Smooth muscle cell (in vitro differentiated cells): ENCODE results near the gene ANO3. TPM values are rescaled to one million over a fixed set of nuclear protein-coding genes. Genes with fewer than 3 reads are reported as not detected.
A peak's percentile ranks its signal among the peaks of the same experiment; 100 is the strongest.

Source experiments
- DNase-seq: peaks from one replicate; lab custom pipeline; 2025; ENCODE audit not compliant: unreplicated experiment; lab: John Stamatoyannopoulos, UW
- H2AFZ ChIP-seq: fragments of 200-600 bp; sonication (generic); 2 replicates; pipeline ENCODE4 v1.6.0; 2016; ENCODE audit warnings: antibody characterized with exemption, low read depth, mild to moderate bottlenecking
- H3F3A ChIP-seq: fragments of 200-600 bp; sonication (generic); 2 replicates; pipeline ENCODE4 v1.6.0; 2017; ENCODE audit warnings: antibody characterized with exemption, low read depth
- H3K27ac ChIP-seq: fragments of 200-600 bp; sonication (generic); 2 replicates; pipeline ENCODE4 v1.5.1; 2016; ENCODE audit warnings: low read depth, mild to moderate bottlenecking
- H3K27me3 ChIP-seq: fragments of 200-600 bp; sonication (generic); 2 replicates; pipeline ENCODE4 v1.6.1; 2016; ENCODE audit warnings: low read depth, mild to moderate bottlenecking
- H3K36me3 ChIP-seq: fragments of 200-600 bp; sonication (generic); 2 replicates; pipeline ENCODE4 v1.5.1; 2016; ENCODE audit warnings: low read depth
- H3K4me1 ChIP-seq: fragments of 200-600 bp; sonication (generic); 2 replicates; pipeline ENCODE4 v1.5.1; 2016; ENCODE audit warnings: low read depth
- H3K4me2 ChIP-seq: fragments of 200-600 bp; sonication (generic); 2 replicates; pipeline ENCODE4 v1.6.0; 2016; ENCODE audit warnings: mild to moderate bottlenecking
- H3K4me3 ChIP-seq: fragments of 200-600 bp; sonication (generic); 2 replicates; pipeline ENCODE4 v1.5.1; 2016; ENCODE audit warnings: mild to moderate bottlenecking
- H3K79me2 ChIP-seq: fragments of 200-600 bp; sonication (generic); 2 replicates; pipeline ENCODE4 v1.6.0; 2016; ENCODE audit warnings: low read depth, mild to moderate bottlenecking
- H3K9ac ChIP-seq: fragments of 200-600 bp; sonication (generic); 2 replicates; pipeline ENCODE4 v1.6.0; 2016; ENCODE audit warnings: low read depth
- H3K9me3 ChIP-seq: fragments of 200-600 bp; sonication (generic); replicated peaks from 2 replicates; pipeline ENCODE4 v1.5.1; 2016; ENCODE audit warnings: low read depth
- H4K20me1 ChIP-seq: fragments of 200-600 bp; sonication (generic); 2 replicates; pipeline ENCODE4 v1.6.0; 2016; ENCODE audit warnings: low read depth
- CTCF ChIP-seq: fragments of 200-600 bp; sonication (generic); IDR thresholded peaks from 2 replicates; pipeline ENCODE4 v1.5.1; 2017; ENCODE audit warnings: borderline replicate concordance, mild to moderate bottlenecking, antibody characterized with exemption; ENCODE audit not compliant: insufficient read depth, poor library complexity, severe bottlenecking
- WGBS: methylation state at CpG from one replicate; pipeline ENCODE4 v1.1.7; 2016; ENCODE audit warnings: low lambda C conversion rate; 5-methylcytosine and 5-hydroxymethylcytosine counted together
- polyA plus RNA-seq: library from polyadenylated mRNA; unstranded; fragments of >200 nt; fragmentation: Nextera tagmentation; extraction: Ambion mirVana; gene quantifications from 2 replicates; pipeline ENCODE4 v1.2.1, GENCODE V29; 2016
- total RNA-seq: library from RNA; depleted of rRNA; stranded (reverse); fragments of >200 nt; gene quantifications from 2 replicates; pipeline ENCODE4 v1.2.3, GENCODE V29; 2014

The ANO3 gene
- total and polyA plus RNA-seq, 2 experiments from 2014 or later = 0.13 TPM; not detected in 1

GRCh38 chr11:26550022-26550421 lies 218.1 kb downstream of the ANO3 start:
- Histone ChIP-seq H3K79me2 (no peaks in the 10 kb centered on the region), H3K36me3 (no peaks in the 10 kb centered on the region), H3K27ac (no peak overlapping the region), H3K9me3 (no peaks in the 10 kb centered on the region), H3F3A (no peaks in the 10 kb centered on the region), H3K9ac (no peak overlapping the region), H3K4me2 (no peak overlapping the region), H3K27me3 (peaks cover 4% of the 10 kb centered on the region), H3K4me3 (no peak overlapping the region), H2AFZ (no peak overlapping the region), H4K20me1 (no peaks in the 10 kb centered on the region), H3K4me1 (no peaks in the 10 kb centered on the region)
- no peak for DNase-seq
- TF ChIP-seq CTCF = no peak
- WGBS = 84% methylated on average over 1 of the region's 1 CpG

DNA sequence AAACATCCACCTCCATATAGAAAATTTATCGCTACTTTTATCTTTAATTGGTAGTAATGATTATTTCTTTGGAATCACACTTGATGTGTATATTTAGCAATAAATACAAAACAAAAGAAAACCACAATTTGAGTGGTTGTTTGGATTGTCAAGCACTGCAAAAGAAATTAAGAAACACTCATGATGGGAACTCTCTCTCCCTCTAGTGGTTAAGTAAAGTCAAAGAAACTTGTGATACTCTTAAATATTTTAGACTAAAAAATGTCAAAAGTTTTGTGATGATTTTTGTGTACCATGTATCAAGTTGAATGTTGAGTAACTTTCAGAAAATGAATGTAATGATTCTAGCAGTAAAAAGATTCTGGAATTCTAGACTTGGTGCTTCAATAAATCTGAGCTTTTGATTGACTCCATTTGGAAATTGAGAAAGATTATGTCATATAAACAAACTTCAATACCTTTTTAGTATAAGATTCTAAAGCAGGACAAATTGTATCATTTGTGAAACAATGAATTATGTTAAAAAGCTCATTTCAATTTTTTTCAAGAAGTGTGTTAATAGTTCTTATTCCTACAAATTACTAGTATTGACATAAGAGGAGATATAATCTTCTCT lies 219.4 kb downstream of the ANO3 start:
- Histone ChIP-seq H3K79me2 (no peaks in the 10 kb centered on the region), H3K4me3 (no peak overlapping the region), H3K27ac (no peak overlapping the region), H3K4me2 (no peak overlapping the region), H2AFZ (no peak overlapping the region), H3K9me3 (no peaks in the 10 kb centered on the region), H4K20me1 (no peaks in the 10 kb centered on the region), H3K4me1 (no peaks in the 10 kb centered on the region), H3K9ac (no peak overlapping the region), H3K27me3 (peaks cover 3% of the 10 kb centered on the region), H3K36me3 (no peaks in the 10 kb centered on the region), H3F3A (no peaks in the 10 kb centered on the region)
- no peak for DNase-seq
- WGBS = 12% methylated on average over 1 of the region's 1 CpG
- TF ChIP-seq CTCF = peak; percentile 57

- H3K4me1 ChIP-seq = no peaks in the 10 kb centered on the region
- H3K79me2 ChIP-seq = no peaks in the 10 kb centered on the region
- no peaks in the 10 kb centered on the region for H3K36me3 ChIP-seq
- H3K4me2 ChIP-seq = no peak overlapping the region
- no peak for DNase-seq
- no peaks in the 10 kb centered on the region for H3K9me3 ChIP-seq
- no peaks in the 10 kb centered on the region for H3K27me3 ChIP-seq
- no peak overlapping the region for H3K4me3 ChIP-seq
- no peak overlapping the region for H3K9ac ChIP-seq
- 74% methylated on average over 2 of the region's 2 CpGs for WGBS
- H4K20me1 ChIP-seq = no peaks in the 10 kb centered on the region
- no peak overlapping the region for H2AFZ ChIP-seq
- no peaks in the 10 kb centered on the region for H3F3A ChIP-seq
- no peak for TF ChIP-seq CTCF
- H3K27ac ChIP-seq = no peak overlapping the region
Observed at GRCh38 chr11:26553182-26553581, 221.3 kb downstream of the ANO3 start.

- Histone ChIP-seq H2AFZ (no peak overlapping the region), H3K4me2 (no peak overlapping the region), H3K9ac (no peak overlapping the region), H3K9me3 (no peaks in the 10 kb centered on the region), H3K36me3 (no peaks in the 10 kb centered on the region), H3K79me2 (no peaks in the 10 kb centered on the region), H3K4me1 (no peaks in the 10 kb centered on the region), H3K27me3 (no peaks in the 10 kb centered on the region), H3K27ac (no peak overlapping the region), H3F3A (no peaks in the 10 kb centered on the region), H4K20me1 (no peaks in the 10 kb centered on the region), H3K4me3 (no peak overlapping the region)
- no peak for DNase-seq
- 84% methylated on average over 5 of the region's 5 CpGs for WGBS
- TF ChIP-seq CTCF = no peak
Observed at GRCh38 chr11:26554455-26554854, 222.5 kb downstream of the ANO3 start.
